H1 (cell line): Measurements from ENCODE around the gene SSC5D. TPM values are rescaled to one million over a fixed set of nuclear protein-coding genes. Genes with fewer than 3 reads are reported as not detected.
A peak's percentile ranks its signal among the peaks of the same experiment; 100 is the strongest.

Experiments
- CTCF ChIA-PET: fragments of 300-600 bp; sonication (Branson Sonifier 250); formaldehyde crosslinking; loops from one replicate; lab custom pipeline; 2021; ENCODE audit not compliant: partially characterized antibody; lab: Charles Lee
- POLR2A ChIA-PET: fragments of 300-600 bp; sonication (Branson Sonifier 250); formaldehyde crosslinking; loops from one replicate; lab custom pipeline; 2021; ENCODE audit warnings: inconsistent platforms; ENCODE audit not compliant: partially characterized antibody; lab: Charles Lee
- DNase-seq, 2 experiments: peaks; one replicate each; pipeline versions ENCODE4 v3.0.0 to v3.0.0-alpha.2; 2010 to 2022; ENCODE audit warnings: low spot score in 2 of 2, low read depth in 1 of 2, mixed read lengths in 1 of 2
- FAIRE-seq: peaks from 2 replicates; lab custom pipeline; 2011; peaks lifted over from hg19 to GRCh38; lab: Jason Lieb, UNC
- H2AFZ ChIP-seq: 2 replicates; pipeline ENCODE4 v1.8.1; 2012; ENCODE audit warnings: low read length, inconsistent platforms
- H2AK5ac ChIP-seq: 2 replicates; pipeline ENCODE4 v1.6.1; 2013; ENCODE audit warnings: low read depth, low read length
- H2BK120ac ChIP-seq: replicated peaks from 2 replicates; pipeline ENCODE3; 2013; ENCODE audit warnings: low read depth, low read length, inconsistent platforms
- H2BK12ac ChIP-seq: 2 replicates; pipeline ENCODE4 v1.6.1; 2013; ENCODE audit warnings: low read depth, low read length
- H2BK15ac ChIP-seq: 2 replicates; pipeline ENCODE4 v1.6.1; 2013; ENCODE audit warnings: low read length
- H2BK20ac ChIP-seq: 2 replicates; pipeline ENCODE4 v1.6.1; 2013; ENCODE audit warnings: low read length
- H2BK5ac ChIP-seq: 2 replicates; pipeline ENCODE4 v1.6.1; 2013; ENCODE audit warnings: low read depth, low read length
- H3K14ac ChIP-seq: 2 replicates; pipeline ENCODE4 v1.6.1; 2013; ENCODE audit warnings: inconsistent platforms; ENCODE audit not compliant: insufficient read length
- H3K18ac ChIP-seq: 2 replicates; pipeline ENCODE4 v1.6.1; 2013; ENCODE audit warnings: low read length; ENCODE audit errors: extremely low read depth
- H3K23ac ChIP-seq: 2 replicates; pipeline ENCODE4 v1.6.1; 2013; ENCODE audit warnings: inconsistent platforms; ENCODE audit not compliant: insufficient read length
- H3K23me2 ChIP-seq: 2 replicates; pipeline ENCODE4 v1.6.1; 2013; ENCODE audit warnings: low read depth, low read length
- H3K27ac ChIP-seq: 2 replicates; pipeline ENCODE4 v1.6.1; 2011; ENCODE audit warnings: low read depth, low read length, inconsistent platforms
- H3K27me3 ChIP-seq, 4 experiments: replicated peaks in 1 of 4; 1 replicate in 1 of 4; 2 replicates in 3 of 4; pipeline versions ENCODE4 v1.6.1 to v1.8.1; 2011 to 2013; ENCODE audit warnings: low read length in 3 of 4, mild to moderate bottlenecking in 3 of 4, inconsistent platforms in 2 of 4, mixed read lengths in 2 of 4, moderate library complexity in 1 of 4; ENCODE audit not compliant: control insufficient read depth in 3 of 4, insufficient read depth in 3 of 4; ENCODE audit errors: extremely low read depth in 1 of 4
- H3K36me3 ChIP-seq, 4 experiments: 2 replicates each; pipeline versions ENCODE4 v1.6.1 to v1.8.1; 2011 to 2013; ENCODE audit warnings: mild to moderate bottlenecking in 4 of 4, low read length in 3 of 4, moderate library complexity in 2 of 4, control low read depth in 1 of 4, inconsistent platforms in 1 of 4; ENCODE audit not compliant: insufficient read depth in 4 of 4, control insufficient read depth in 2 of 4
- H3K4ac ChIP-seq: replicated peaks from 2 replicates; pipeline ENCODE3; 2013; ENCODE audit warnings: low read length, low read depth, mixed read lengths, inconsistent platforms; ENCODE audit not compliant: insufficient read length
- H3K4me1 ChIP-seq, 4 experiments: replicated peaks in 1 of 4; 1 replicate in 1 of 4; 2 replicates in 3 of 4; pipeline versions ENCODE4 v1.6.1 to v1.8.1; 2011 to 2013; ENCODE audit warnings: low read length in 3 of 4, inconsistent platforms in 2 of 4, mixed read lengths in 1 of 4; ENCODE audit not compliant: insufficient read depth in 4 of 4, control insufficient read depth in 3 of 4
- H3K4me2 ChIP-seq, 2 experiments: 2 replicates each; pipeline versions ENCODE4 v1.6.1 to v1.8.1; 2011 to 2013; ENCODE audit warnings: low read depth in 2 of 2, low read length in 2 of 2, control low read depth in 1 of 2, inconsistent platforms in 1 of 2, mild to moderate bottlenecking in 1 of 2; ENCODE audit not compliant: insufficient read depth in 1 of 2
- H3K4me3 ChIP-seq, 4 experiments: fragments of 200-600, 300-600 bp in 1 of 4; sonication (generic), shearing (Covaris generic), sonication (Bioruptor Twin) in 1 of 4; 2 replicates each; pipeline versions ENCODE4 v1.5.1 to v1.8.1; 2011 to 2016; ENCODE audit warnings: low read length in 4 of 4, low read depth in 3 of 4, control low read depth in 2 of 4, inconsistent platforms in 2 of 4, mild to moderate bottlenecking in 2 of 4, mixed read lengths in 1 of 4, moderate library complexity in 1 of 4; ENCODE audit not compliant: insufficient read depth in 2 of 4; ENCODE audit errors: extremely low read depth in 1 of 4
- H3K56ac ChIP-seq: replicated peaks from 2 replicates; pipeline ENCODE3; 2013; ENCODE audit warnings: low read depth, mild to moderate bottlenecking, mixed read lengths, low read length, inconsistent platforms; ENCODE audit not compliant: insufficient read length
- H3K79me1 ChIP-seq: 2 replicates; pipeline ENCODE4 v1.6.1; 2013; ENCODE audit warnings: low read depth, low read length, control low read depth
- H3K79me2 ChIP-seq, 2 experiments: 2 replicates each; pipeline versions ENCODE4 v1.6.1 to v1.8.1; 2012 to 2013; ENCODE audit warnings: low read length in 2 of 2, mild to moderate bottlenecking in 2 of 2, inconsistent platforms in 1 of 2; ENCODE audit not compliant: insufficient read depth in 2 of 2, control insufficient read depth in 1 of 2
- H3K9ac ChIP-seq, 4 experiments: replicated peaks in 1 of 4; 1 replicate in 1 of 4; 2 replicates in 3 of 4; pipeline versions ENCODE4 v1.6.1 to v1.8.1; 2011 to 2013; ENCODE audit warnings: low read depth in 3 of 4, low read length in 3 of 4, control low read depth in 2 of 4, mild to moderate bottlenecking in 2 of 4, moderate library complexity in 2 of 4, inconsistent platforms in 1 of 4; ENCODE audit errors: extremely low read depth in 1 of 4
- H3K9me3 ChIP-seq, 2 experiments: 2 replicates each; pipeline versions ENCODE4 v1.6.1 to v1.8.1; 2012 to 2013; ENCODE audit warnings: mild to moderate bottlenecking in 2 of 2, moderate library complexity in 2 of 2, control low read depth in 1 of 2, inconsistent platforms in 1 of 2, low read depth in 1 of 2, low read length in 1 of 2, mixed read lengths in 1 of 2; ENCODE audit not compliant: insufficient read depth in 2 of 2
- H4K20me1 ChIP-seq, 2 experiments: replicated peaks in 1 of 2; 2 replicates each; pipeline versions ENCODE3 to v1.8.1; 2011 to 2013; ENCODE audit warnings: inconsistent platforms in 2 of 2, low read length in 2 of 2, mild to moderate bottlenecking in 1 of 2; ENCODE audit not compliant: insufficient read depth in 2 of 2, control insufficient read depth in 1 of 2
- H4K5ac ChIP-seq: 2 replicates; pipeline ENCODE4 v1.6.1; 2013; ENCODE audit warnings: low read length, low read depth, mixed read lengths, inconsistent platforms; ENCODE audit not compliant: insufficient read length
- H4K8ac ChIP-seq: 2 replicates; pipeline ENCODE4 v1.8.0; 2013; ENCODE audit warnings: mild to moderate bottlenecking, moderate library complexity, low read length, inconsistent platforms; ENCODE audit not compliant: insufficient read depth; ENCODE audit errors: extremely low read depth
- H4K91ac ChIP-seq: replicated peaks from 2 replicates; pipeline ENCODE3; 2013; ENCODE audit warnings: low read length, mixed read lengths, inconsistent platforms; ENCODE audit not compliant: insufficient read length
- EP300 ChIP-seq, 2 experiments: IDR thresholded peaks; 1 replicate in 1 of 2; 2 replicates in 1 of 2; pipeline ENCODE4 v1.6.1; 2011 to 2012; ENCODE audit warnings: low read depth in 2 of 2, low read length in 2 of 2, mild to moderate bottlenecking in 2 of 2, borderline replicate concordance in 1 of 2, inconsistent platforms in 1 of 2, moderate library complexity in 1 of 2
- TAF7 ChIP-seq: optimal IDR thresholded peaks from 2 replicates; pipeline ENCODE3; 2011; ENCODE audit warnings: low read depth, mild to moderate bottlenecking, inconsistent platforms, low read length, moderate library complexity, borderline replicate concordance
- WGBS, 2 experiments: shearing (Covaris generic) in 1 of 2; methylation state at CpG; one replicate each; pipeline versions ENCODE4 v1.1.6 to v1.1.7; 2013 to 2015; ENCODE audit warnings: low lambda C conversion rate in 2 of 2, mixed read lengths in 2 of 2, inconsistent platforms in 1 of 2, low coverage in 1 of 2, missing lambda C conversion rate in 1 of 2; ENCODE audit not compliant: insufficient replicate concordance in 2 of 2, insufficient coverage in 1 of 2, insufficient read length in 1 of 2; ENCODE audit errors: extremely low coverage in 1 of 2, missing lambda C conversion rate in 1 of 2; 5-methylcytosine and 5-hydroxymethylcytosine counted together
- polyA plus RNA-seq, 7 experiments: library from polyadenylated mRNA; depleted of rRNA in 3 of 7; stranded (reverse) in 5 of 7; unstranded in 2 of 7; fragments of >200 nt in 5 of 7; fragments of 200-250 nt in 2 of 7; gene quantifications; 1 replicate in 5 of 7; 2 replicates in 1 of 7; 4 replicates in 1 of 7; pipeline versions ENCODE4 v1.2.1 to v1.2.3, GENCODE V29; 2011 to 2013; ENCODE audit warnings: missing spikeins in 2 of 7, mixed read lengths in 2 of 7
- total RNA-seq: library from RNA; stranded (reverse); fragmentation: NEBNext Ultra II Directional; extraction: Animal tissue kit (Norgen Biotek cat#: 25700); gene quantifications from 2 replicates; pipeline ENCODE4 v1.2.1, GENCODE V29; 2021

SSC5D gene
- total and polyA plus RNA-seq, 2 of the 8 experiments (the other 6 are each of a cell fraction or from before 2014, with no cell fraction given) = 0.39 to 1.7 TPM

DNA sequence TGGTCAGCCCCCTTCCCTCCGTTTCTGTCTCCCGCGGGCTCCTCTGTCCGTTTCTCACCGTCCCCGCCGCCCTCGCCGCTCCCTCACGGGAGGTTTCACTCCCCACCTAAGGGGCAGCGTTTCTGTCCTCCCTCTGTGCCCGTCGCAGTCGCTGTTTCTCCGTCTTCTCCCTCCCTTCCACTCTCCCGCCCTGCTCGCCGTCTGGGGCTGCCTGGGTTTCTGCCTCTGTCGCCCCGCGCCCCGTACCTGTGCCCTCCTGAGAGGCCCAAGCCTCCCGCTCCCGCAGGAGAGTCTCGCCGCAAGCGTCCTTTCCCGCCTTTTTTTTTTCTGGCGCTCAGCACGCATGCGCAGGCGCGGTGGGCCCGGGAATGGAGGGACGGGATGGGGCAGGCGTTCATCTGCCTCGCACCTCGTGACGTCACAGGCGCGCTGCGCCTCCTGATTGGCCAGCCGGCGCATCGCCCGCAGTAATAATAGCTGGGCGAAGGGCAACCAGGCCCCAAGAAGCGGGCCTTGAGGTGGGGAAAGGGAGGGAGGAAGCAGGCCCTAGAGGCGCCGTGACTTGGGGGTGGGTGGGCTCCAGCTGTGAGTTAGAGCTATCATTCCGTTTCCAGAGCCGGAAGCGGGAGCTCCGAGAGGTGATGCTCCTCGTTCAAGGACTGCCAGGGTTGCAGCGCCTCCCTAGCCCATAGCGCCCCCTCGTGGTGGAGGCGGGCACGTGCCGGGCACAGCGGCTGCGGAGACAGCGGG lies 15.4 kb downstream of the SSC5D start:
- no peaks in the 10 kb centered on the region for H3K79me2 ChIP-seq
- peak; percentile 78 to 100 for DNase-seq
- H3K27me3 ChIP-seq = peaks cover 11 to 23% (median 17%) of the 10 kb centered on the region in 4 experiments
- H3K14ac ChIP-seq = no peak overlapping the region
- H3K23me2 ChIP-seq = no peaks in the 10 kb centered on the region
- no peak overlapping the region for H3K56ac ChIP-seq
- no peak overlapping the region for H2BK20ac ChIP-seq
- no peak overlapping the region for H2BK12ac ChIP-seq
- no peak overlapping the region; the same call in 1 of the 2 replicates for H4K8ac ChIP-seq
- H4K20me1 ChIP-seq = no peaks in the 10 kb centered on the region
- no peaks in the 10 kb centered on the region for H3K79me1 ChIP-seq
- H3K4me1 ChIP-seq = no peaks in the 10 kb centered on the region
- FAIRE-seq = no peak
- no peak overlapping the region for H2BK120ac ChIP-seq
- POLR2A ChIA-PET = interaction anchor here (0.6 to 2.6 kb wide), 7 partner anchors 10 to 96 kb away, joined by 3 to 15 read pairs (median 3); partner anchors contain the start of genes FIZ1, NAT14 and UBE2S
- H3K4me3 ChIP-seq = peak overlapping the region in 1 of 4 experiments; percentile 43; a peak in 2 of 8 replicates
- peaks cover 8 to 9% of the 10 kb centered on the region in 2 experiments; a peak in 3 of 4 replicates for H3K9me3 ChIP-seq
- peak overlapping the region in 1 of 2 experiments; percentile 55; a peak in 3 of 4 replicates for H3K4me2 ChIP-seq
- H2BK5ac ChIP-seq = no peak overlapping the region
- CTCF ChIA-PET = interaction anchor here (0.7 to 2.7 kb wide), 42 partner anchors 9 to 1065 kb away, joined by 3 to 31 read pairs (median 5); partner anchors contain the start of genes ISOC2, NAT14, SBK3 and ZNF628
- H3K27ac ChIP-seq = no peak overlapping the region
- H2BK15ac ChIP-seq = no peak overlapping the region
- peak overlapping the region; percentile 71; the same call in 1 of the 2 replicates for H3K18ac ChIP-seq
- no peak overlapping the region for H3K4ac ChIP-seq
- no peak overlapping the region for H4K5ac ChIP-seq
- H2AFZ ChIP-seq = no peak overlapping the region
- H3K36me3 ChIP-seq = peaks cover 0 to 3% (median 0%) of the 10 kb centered on the region in 4 experiments; a peak in 1 of 8 replicates
- WGBS, 2 experiments = 14% methylated on average over 52 of the region's 64 CpGs; no CpG with 5 or more reads in 1 of the 2 experiments
- H4K91ac ChIP-seq = no peak overlapping the region
- H3K23ac ChIP-seq = no peak overlapping the region
- H3K9ac ChIP-seq = no peak overlapping the region
- no peak overlapping the region for H2AK5ac ChIP-seq
- TF ChIP-seq TAF7 (no peak), EP300 (IDR thresholded peaks at IDR 0.05; ENCODE audit: borderline replicate concordance in 1 of 2, low read depth in 2 of 2, low read length in 2 of 2) (no peak)
